K562 (cell line): ENCODE measurements around the gene CDC42SE2. TPM values are rescaled to one million over a fixed set of nuclear protein-coding genes. Genes with fewer than 3 reads are reported as not detected.

ENCODE experiments used
- ARID1B ChIP-seq: fragments of 450-650 bp; IDR thresholded peaks from 2 replicates; pipeline ENCODE4 v1.6.1; 2016; ENCODE audit warnings: antibody characterized with exemption, mild to moderate bottlenecking, inconsistent platforms
- COPS2 ChIP-seq: fragments of 450-650 bp; conservative IDR thresholded peaks from 2 replicates; pipeline ENCODE4 v1.6.1; 2016; ENCODE audit warnings: mild to moderate bottlenecking, moderate library complexity
- DPF2 ChIP-seq: fragments of 450-650 bp; IDR thresholded peaks from 2 replicates; pipeline ENCODE4 v1.6.1; 2016
- GATA2 ChIP-seq: sonication (generic); formaldehyde crosslinking; IDR thresholded peaks from 2 replicates; pipeline ENCODE4 v1.4.0; 2020; ENCODE audit warnings: mild to moderate bottlenecking, missing genetic modification reagents
- GATAD2B ChIP-seq: fragments of 450-650 bp; IDR thresholded peaks from 2 replicates; pipeline ENCODE4 v1.6.1; 2017; ENCODE audit warnings: mild to moderate bottlenecking, borderline replicate concordance
- HINFP ChIP-seq: fragments of 450-650 bp; conservative IDR thresholded peaks from 2 replicates; pipeline ENCODE4 v1.6.1; 2016; ENCODE audit warnings: missing genetic modification characterization, low read depth, mild to moderate bottlenecking, control low read depth, missing compliant biosample characterization
- NFIC ChIP-seq: fragments of 450-650 bp; IDR thresholded peaks from 2 replicates; pipeline ENCODE4 v1.6.1; 2017; ENCODE audit warnings: mild to moderate bottlenecking, inconsistent platforms
- RFX1 ChIP-seq: fragments of 450-650 bp; IDR thresholded peaks from 2 replicates; pipeline ENCODE4 v1.6.1; 2016; ENCODE audit warnings: mild to moderate bottlenecking, moderate library complexity
- SMARCC2 ChIP-seq: fragments of 450-650 bp; IDR thresholded peaks from 2 replicates; pipeline ENCODE4 v1.6.1; 2017; ENCODE audit warnings: antibody characterized with exemption, moderate library complexity, mild to moderate bottlenecking, low read depth
- SRF ChIP-seq, 2 experiments: fragments of 250-450, 450-650 bp in 1 of 2; sonication (Bioruptor Pico) in 1 of 2; sonication (generic) in 1 of 2; formaldehyde crosslinking; IDR thresholded peaks; 2 replicates each; pipeline versions ENCODE4 v1.5.0 to v1.5.1; 2020 to 2022; ENCODE audit warnings: mild to moderate bottlenecking in 1 of 2, missing genetic modification reagents in 1 of 2
- ZNF766 ChIP-seq: fragments of 200-800 bp; sonication (Bioruptor generic); conservative IDR thresholded peaks from 2 replicates; pipeline ENCODE4 v1.6.1; 2016; ENCODE audit warnings: missing genetic modification characterization, missing compliant biosample characterization
- polyA plus RNA-seq, 8 experiments: library from polyadenylated mRNA; depleted of rRNA in 4 of 8; stranded (reverse) in 5 of 8; unstranded in 3 of 8; fragments of >200 nt; fragmentation: Nextera tagmentation in 2 of 8; fragmentation: Illumina TruSeq in 1 of 8; extraction: Ambion mirVana in 2 of 8; extraction: Trizol in 1 of 8; gene quantifications; 2 replicates each; pipeline versions ENCODE4 v1.2.1 to v1.2.3, GENCODE V29; 2011 to 2014; ENCODE audit warnings: inconsistent platforms in 1 of 8, missing spikeins in 1 of 8
- total RNA-seq, 7 experiments: library from RNA; depleted of rRNA in 6 of 7; stranded (reverse); fragments of >200 nt in 6 of 7; fragmentation: Illumina TruSeq in 2 of 7; extraction: Trizol in 2 of 7; gene quantifications; 2 replicates each; pipeline versions ENCODE4 v1.2.1 to v1.2.3, GENCODE V29; 2011 to 2021; ENCODE audit warnings: low replicate concordance in 1 of 7
- TF ChIP-seq, protein P1 (sequence below): fragments of 200-600 bp; sonication (generic); IDR thresholded peaks from one replicate; pipeline ENCODE4 v1.6.1; 2012; ENCODE audit warnings: mild to moderate bottlenecking, low read depth, low read length, inconsistent platforms
- TF ChIP-seq, protein P2 (sequence below), 2 experiments: fragments of 450-650 bp in 1 of 2; sonication (generic) in 1 of 2; formaldehyde crosslinking; conservative IDR thresholded peaks; 2 replicates each; pipeline versions ENCODE4 v1.4.0 to v1.8.1; 2020 to 2022; ENCODE audit warnings: mild to moderate bottlenecking in 1 of 2, missing genetic modification reagents in 1 of 2
- TF ChIP-seq, protein P3 (sequence below): fragments of 450-650 bp; IDR thresholded peaks from 2 replicates; pipeline ENCODE4 v1.6.1; 2016

CDC42SE2 gene
- total and polyA plus RNA-seq, 9 of the 15 experiments (the other 6 are each of a cell fraction or from before 2014, with no cell fraction given), result 24.8 to 44.3 (median 32.7) TPM

DNA sequence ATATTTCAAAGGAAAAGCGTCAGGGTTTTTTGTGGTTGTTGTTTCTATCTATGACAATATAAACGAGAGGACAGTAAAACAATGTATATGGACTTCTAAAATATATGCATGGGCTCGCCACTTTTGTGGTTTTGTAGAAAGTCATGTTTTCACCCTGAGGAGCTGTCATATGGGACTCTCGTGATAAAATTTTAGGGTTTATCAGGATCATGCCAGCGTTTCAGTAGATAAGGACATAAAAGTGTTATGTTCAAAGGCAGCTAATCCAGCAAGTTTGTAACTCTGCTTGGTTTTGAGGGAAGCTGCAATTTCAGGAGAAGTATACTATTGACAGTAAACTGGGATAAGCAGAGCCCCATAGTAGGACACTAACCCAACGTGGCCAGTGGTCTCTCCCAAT, 120.3 kb downstream of the CDC42SE2 start (continued):
- TF ChIP-seq, protein P1, sequence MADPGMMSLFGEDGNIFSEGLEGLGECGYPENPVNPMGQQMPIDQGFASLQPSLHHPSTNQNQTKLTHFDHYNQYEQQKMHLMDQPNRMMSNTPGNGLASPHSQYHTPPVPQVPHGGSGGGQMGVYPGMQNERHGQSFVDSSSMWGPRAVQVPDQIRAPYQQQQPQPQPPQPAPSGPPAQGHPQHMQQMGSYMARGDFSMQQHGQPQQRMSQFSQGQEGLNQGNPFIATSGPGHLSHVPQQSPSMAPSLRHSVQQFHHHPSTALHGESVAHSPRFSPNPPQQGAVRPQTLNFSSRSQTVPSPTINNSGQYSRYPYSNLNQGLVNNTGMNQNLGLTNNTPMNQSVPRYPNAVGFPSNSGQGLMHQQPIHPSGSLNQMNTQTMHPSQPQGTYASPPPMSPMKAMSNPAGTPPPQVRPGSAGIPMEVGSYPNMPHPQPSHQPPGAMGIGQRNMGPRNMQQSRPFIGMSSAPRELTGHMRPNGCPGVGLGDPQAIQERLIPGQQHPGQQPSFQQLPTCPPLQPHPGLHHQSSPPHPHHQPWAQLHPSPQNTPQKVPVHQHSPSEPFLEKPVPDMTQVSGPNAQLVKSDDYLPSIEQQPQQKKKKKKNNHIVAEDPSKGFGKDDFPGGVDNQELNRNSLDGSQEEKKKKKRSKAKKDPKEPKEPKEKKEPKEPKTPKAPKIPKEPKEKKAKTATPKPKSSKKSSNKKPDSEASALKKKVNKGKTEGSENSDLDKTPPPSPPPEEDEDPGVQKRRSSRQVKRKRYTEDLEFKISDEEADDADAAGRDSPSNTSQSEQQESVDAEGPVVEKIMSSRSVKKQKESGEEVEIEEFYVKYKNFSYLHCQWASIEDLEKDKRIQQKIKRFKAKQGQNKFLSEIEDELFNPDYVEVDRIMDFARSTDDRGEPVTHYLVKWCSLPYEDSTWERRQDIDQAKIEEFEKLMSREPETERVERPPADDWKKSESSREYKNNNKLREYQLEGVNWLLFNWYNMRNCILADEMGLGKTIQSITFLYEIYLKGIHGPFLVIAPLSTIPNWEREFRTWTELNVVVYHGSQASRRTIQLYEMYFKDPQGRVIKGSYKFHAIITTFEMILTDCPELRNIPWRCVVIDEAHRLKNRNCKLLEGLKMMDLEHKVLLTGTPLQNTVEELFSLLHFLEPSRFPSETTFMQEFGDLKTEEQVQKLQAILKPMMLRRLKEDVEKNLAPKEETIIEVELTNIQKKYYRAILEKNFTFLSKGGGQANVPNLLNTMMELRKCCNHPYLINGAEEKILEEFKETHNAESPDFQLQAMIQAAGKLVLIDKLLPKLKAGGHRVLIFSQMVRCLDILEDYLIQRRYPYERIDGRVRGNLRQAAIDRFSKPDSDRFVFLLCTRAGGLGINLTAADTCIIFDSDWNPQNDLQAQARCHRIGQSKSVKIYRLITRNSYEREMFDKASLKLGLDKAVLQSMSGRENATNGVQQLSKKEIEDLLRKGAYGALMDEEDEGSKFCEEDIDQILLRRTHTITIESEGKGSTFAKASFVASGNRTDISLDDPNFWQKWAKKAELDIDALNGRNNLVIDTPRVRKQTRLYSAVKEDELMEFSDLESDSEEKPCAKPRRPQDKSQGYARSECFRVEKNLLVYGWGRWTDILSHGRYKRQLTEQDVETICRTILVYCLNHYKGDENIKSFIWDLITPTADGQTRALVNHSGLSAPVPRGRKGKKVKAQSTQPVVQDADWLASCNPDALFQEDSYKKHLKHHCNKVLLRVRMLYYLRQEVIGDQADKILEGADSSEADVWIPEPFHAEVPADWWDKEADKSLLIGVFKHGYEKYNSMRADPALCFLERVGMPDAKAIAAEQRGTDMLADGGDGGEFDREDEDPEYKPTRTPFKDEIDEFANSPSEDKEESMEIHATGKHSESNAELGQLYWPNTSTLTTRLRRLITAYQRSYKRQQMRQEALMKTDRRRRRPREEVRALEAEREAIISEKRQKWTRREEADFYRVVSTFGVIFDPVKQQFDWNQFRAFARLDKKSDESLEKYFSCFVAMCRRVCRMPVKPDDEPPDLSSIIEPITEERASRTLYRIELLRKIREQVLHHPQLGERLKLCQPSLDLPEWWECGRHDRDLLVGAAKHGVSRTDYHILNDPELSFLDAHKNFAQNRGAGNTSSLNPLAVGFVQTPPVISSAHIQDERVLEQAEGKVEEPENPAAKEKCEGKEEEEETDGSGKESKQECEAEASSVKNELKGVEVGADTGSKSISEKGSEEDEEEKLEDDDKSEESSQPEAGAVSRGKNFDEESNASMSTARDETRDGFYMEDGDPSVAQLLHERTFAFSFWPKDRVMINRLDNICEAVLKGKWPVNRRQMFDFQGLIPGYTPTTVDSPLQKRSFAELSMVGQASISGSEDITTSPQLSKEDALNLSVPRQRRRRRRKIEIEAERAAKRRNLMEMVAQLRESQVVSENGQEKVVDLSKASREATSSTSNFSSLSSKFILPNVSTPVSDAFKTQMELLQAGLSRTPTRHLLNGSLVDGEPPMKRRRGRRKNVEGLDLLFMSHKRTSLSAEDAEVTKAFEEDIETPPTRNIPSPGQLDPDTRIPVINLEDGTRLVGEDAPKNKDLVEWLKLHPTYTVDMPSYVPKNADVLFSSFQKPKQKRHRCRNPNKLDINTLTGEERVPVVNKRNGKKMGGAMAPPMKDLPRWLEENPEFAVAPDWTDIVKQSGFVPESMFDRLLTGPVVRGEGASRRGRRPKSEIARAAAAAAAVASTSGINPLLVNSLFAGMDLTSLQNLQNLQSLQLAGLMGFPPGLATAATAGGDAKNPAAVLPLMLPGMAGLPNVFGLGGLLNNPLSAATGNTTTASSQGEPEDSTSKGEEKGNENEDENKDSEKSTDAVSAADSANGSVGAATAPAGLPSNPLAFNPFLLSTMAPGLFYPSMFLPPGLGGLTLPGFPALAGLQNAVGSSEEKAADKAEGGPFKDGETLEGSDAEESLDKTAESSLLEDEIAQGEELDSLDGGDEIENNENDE, result no peak
- TF ChIP-seq ARID1B (peak; percentile 74), HINFP (tag) (no peak), NFIC (no peak), SMARCC2 (peak; percentile 20; the same call in 1 of the 2 replicates), SRF (CRISPR knock-in tag; IDR thresholded peaks at IDR 0.05) (no peak), GATAD2B (no peak), COPS2 (no peak), DPF2 (peak; percentile 62), RFX1 (no peak), GATA2 (CRISPR knock-in tag) (no peak), ZNF766 (CRISPR knock-in tag) (peak; percentile 39; the same call in 1 of the 2 replicates)
- TF ChIP-seq, protein P2, sequence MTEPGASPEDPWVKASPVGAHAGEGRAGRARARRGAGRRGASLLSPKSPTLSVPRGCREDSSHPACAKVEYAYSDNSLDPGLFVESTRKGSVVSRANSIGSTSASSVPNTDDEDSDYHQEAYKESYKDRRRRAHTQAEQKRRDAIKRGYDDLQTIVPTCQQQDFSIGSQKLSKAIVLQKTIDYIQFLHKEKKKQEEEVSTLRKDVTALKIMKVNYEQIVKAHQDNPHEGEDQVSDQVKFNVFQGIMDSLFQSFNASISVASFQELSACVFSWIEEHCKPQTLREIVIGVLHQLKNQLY (CRISPR knock-in tag; conservative IDR thresholded peaks at IDR 0.05), result no peak
- TF ChIP-seq, protein P3, sequence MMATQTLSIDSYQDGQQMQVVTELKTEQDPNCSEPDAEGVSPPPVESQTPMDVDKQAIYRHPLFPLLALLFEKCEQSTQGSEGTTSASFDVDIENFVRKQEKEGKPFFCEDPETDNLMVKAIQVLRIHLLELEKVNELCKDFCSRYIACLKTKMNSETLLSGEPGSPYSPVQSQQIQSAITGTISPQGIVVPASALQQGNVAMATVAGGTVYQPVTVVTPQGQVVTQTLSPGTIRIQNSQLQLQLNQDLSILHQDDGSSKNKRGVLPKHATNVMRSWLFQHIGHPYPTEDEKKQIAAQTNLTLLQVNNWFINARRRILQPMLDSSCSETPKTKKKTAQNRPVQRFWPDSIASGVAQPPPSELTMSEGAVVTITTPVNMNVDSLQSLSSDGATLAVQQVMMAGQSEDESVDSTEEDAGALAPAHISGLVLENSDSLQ, result 0 out of 2 replicates have a peak, but pooled peaks have one; percentile 4
